Activated naive CD8-positive, alpha-beta T cell treated with anti-CD3 and anti-CD28 coated beads, Interleukin-2, amount 50 U/mL, for 16 hours (primary cell): ENCODE data around the gene PPP6R2.
"Not testable (repeated sequence)": the region's sequence is repeated elsewhere in the genome, so short reads cannot be mapped to it uniquely, and the experiment has no call there.

ENCODE experiments used
- DNase-seq: peaks from one replicate; pipeline ENCODE4 v3.0.0-alpha.2; 2020; ENCODE audit warnings: low read depth, low spot score

The PPP6R2 gene

GRCh38 chr22:50398831-50399648, 55.9 kb downstream of the PPP6R2 start:
- DNase-seq, result no peak

DNA sequence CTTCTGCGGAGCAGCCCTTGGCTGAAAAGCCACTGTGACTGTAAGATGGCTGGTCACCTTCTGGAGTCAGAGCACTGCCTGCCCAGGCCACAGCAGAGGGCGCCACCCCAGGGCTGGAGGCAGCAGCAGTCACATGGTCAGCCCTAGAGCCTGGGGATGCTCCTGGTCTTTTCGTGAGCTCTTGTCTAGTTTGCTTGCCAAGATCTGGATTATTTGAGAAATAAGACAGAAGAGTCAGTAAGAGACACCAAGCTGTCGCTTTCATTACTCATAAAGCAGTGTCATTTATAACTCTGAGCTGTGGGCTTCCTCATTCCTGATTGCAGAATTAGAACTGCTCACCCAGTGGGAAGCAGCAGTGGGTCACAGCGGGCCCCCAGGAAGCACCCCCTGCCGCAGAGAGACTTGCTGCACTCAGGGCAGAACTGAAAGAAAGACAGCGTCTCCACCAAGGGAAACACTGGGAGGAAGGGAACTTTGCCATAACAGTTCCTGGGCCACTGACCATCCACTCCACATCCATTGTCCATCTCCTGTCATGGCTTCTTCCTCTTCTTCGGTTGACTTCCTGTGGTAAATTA, 56.7 kb downstream of the PPP6R2 start:
- no peak for DNase-seq

GRCh38 chr22:50400406-50400805, 57.3 kb downstream of the PPP6R2 start:
- DNase-seq, result no peak

GRCh38 chr22:50400931-50401330, 57.8 kb downstream of the PPP6R2 start:
- DNase-seq, result no peak

- no peak for DNase-seq
Measured at GRCh38 chr22:50401907-50402306, 58.8 kb downstream of the PPP6R2 start.

DNA sequence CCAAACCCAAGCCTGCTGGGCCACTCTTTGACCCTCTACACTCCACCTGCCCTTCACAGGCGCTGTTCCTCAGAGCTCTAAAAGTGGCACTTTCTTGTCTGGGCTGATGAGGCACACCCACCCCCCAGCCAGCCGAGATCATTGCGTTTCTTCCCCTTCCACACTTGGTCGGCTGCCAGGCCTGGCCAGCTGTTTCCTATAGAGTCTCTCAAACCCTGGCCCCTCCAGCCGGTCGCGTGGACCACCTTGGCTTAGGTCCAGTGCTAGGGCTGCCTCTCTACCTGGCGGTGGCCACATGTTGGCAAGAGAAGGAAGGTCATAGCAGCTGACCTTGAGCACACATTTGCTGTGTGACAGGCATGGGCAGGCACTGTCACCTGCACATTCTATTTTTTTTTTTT, 60.6 kb downstream of the PPP6R2 start:
- DNase-seq, result no peak

GRCh38 chr22:50406416-50407170, 63.5 kb downstream of the PPP6R2 start:
- DNase-seq, result no peak

GRCh38 chr22:50408311-50408710, 65.2 kb downstream of the PPP6R2 start:
- DNase-seq, result no peak

DNA sequence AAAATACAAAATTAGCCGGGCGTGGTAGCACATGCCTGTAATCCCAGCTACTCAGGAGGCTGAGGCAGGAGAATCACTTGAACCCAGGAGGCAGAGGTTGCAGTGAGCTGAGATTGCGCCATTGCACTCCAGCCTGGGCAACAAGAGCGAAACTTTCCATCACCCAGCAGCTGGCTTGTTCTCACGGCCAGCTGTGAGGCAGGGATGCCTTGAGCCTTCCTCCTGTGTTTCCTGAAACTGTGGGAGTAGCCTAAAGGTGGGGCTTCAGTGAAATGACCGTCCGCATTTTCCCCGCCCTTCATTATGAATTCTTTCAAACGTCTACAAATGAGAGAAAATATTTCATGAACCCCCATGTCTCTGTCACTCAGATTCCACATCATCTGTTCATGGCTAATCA, 65.8 kb downstream of the PPP6R2 start:
- not testable (repeated sequence) for DNase-seq

- no peak for DNase-seq
Measured at GRCh38 chr22:50414476-50415248, 71.5 kb downstream of the PPP6R2 start.

- DNase-seq, result no peak
Measured at GRCh38 chr22:50415426-50415825, 72.3 kb downstream of the PPP6R2 start.

DNA sequence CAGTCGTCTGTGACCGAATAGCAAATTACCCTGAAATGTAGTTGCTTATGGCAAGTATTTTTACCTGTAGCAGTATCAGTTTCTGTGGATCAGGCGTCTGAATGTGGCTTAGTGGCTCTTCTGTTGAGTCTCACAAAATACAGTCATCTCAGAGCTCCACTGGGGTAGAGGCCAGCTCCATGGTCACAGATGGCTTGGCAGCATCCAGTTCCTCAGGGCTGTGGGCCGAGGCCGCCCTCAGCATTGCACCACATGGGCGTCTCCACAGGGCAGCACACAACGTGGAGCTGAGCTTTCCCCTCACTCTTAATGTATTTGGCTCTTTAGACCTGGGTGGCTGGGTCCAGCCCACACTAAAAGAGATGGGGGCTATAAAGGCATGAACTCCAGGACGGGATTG, 73.9 kb downstream of the PPP6R2 start:
- no peak for DNase-seq

DNA sequence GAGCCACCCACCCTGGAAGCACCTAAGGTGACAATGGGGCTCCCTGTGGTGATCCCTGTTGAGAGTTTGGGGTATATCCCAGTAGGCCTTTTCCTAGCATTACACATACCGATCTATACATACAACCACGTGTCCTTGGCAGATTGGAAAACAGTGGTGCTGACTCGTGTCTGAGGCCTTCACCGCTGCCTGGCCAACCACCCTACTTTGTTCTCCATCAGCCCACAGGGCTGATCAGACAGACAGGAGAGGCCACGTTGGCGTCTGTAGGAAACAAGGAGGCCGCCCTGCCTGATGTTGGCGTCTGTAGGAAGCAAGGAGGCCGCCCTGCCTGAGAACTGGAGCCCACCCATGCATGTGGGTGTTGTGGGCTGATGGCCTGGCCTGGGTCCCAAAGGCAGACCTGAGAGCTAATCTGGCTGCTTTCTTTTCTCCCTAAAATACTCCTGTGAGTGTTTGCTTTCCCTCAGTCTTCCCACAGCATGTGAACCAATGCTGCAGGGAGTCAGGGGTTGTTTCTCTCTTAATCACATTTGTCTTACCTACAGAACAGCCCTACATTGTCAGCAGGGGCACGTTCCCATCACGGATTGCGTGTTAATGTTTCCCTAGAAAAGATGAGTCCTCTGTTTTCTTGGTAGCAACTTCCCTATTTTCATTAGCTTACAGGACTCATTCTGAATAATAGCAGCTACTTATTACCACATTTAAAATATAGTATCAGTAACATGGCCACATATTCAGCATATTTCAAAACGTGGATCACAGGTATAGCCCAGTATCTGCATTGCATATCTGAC, 74.5 kb downstream of the PPP6R2 start:
- DNase-seq, result no peak

DNA sequence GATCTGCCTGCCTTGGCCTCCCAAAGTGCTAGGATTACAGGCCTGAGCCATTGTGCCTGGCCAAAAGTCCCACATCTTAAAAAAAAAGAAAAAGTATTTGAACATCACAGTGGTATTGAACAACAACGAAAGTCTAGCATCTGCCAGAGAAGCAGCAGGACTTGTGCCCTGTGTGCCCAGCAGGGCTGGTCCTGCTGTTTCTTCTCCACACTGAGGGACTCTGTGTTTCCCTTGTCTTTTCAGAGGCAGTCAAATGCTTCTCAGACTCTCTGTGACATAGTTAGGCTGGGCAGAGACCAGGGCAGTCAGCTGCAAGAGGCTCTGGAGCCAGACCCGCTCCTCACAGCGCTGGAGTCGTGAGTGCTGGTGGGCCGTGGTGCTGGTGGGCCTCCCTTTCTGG, 75.5 kb downstream of the PPP6R2 start:
- DNase-seq, result no peak

DNA sequence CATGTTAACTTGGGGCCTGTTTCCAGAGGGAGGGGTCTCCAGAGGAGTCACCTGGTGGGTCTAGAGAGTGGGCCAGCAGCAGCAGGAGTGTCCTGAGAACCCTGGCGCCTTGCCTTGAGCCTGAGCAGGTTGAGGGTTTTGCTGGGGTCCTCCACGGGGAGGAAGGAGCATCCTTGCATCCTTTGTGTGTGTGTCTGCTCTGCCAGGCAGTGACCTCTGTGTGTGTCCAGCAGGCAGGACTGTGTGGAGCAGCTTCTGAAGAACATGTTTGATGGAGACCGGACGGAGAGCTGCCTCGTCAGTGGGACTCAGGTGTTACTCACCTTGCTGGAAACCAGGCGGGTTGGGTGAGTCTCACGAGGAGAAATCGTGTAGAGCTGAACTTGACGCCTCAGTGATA, 76.0 kb downstream of the PPP6R2 start:
- DNase-seq, result no peak

GRCh38 chr22:50420015-50420414, 76.9 kb downstream of the PPP6R2 start:
- no peak for DNase-seq

DNA sequence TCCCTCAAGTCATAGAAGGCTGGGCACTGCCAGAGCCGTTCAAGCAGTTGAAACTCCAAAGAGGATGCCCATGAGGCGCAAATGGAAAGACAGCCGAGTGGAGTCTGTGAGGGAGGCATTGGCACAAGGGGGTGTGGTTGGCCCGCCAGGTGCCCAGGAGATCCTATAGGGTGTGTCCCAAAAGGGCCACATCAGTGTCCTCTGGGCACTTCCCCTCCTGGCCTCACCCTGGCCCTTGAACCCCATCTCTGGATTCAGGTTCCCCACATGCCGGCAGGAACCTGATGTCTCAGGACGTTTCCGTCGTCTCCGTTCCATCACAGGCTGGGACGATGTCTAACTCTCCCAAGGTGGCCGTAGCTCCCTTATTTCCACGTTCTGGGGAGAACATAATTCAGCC, 77.5 kb downstream of the PPP6R2 start:
- no peak for DNase-seq

- DNase-seq, result no peak
Measured at GRCh38 chr22:50422046-50422445, 78.9 kb downstream of the PPP6R2 start.

- DNase-seq, result no peak
Measured at GRCh38 chr22:50422961-50423815, 80.1 kb downstream of the PPP6R2 start.

DNA sequence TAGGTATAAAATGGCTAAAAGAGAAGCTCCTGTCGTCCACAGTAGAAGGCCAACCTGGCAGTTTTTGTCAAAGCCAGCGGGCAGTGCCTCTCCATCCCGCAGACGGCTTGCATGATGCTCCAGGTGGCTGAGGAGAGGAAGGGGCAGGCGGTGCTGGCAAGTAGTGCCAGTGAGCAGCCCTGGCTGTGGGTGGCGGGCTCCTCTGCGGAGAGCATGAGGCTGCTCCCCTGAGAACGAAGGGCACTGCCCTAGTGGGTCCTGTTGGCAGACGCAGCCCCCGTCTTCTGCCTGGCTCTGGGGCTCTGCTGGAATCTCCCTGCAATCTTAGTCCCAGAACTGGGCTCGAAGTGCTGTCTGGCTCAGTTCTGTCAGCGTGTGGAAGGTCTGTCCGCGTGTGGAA, 80.8 kb downstream of the PPP6R2 start:
- no peak for DNase-seq
